Mesothelial cell of epicardium (in vitro differentiated cells): ENCODE data around the gene TEX13D. TPM values are rescaled to one million over a fixed set of nuclear protein-coding genes. Genes with fewer than 3 reads are reported as not detected.
"Not testable (repeated sequence)": the region's sequence is repeated elsewhere in the genome, so short reads cannot be mapped to it uniquely, and the experiment has no call there.

ENCODE experiments used
- DNase-seq, 2 experiments: peaks; one replicate each; pipeline ENCODE4 v3.0.0; 2021; ENCODE audit warnings: low spot score in 2 of 2; ENCODE audit not compliant: unreplicated experiment in 2 of 2
- H3K27ac Mint-ChIP-seq: 2 replicates; pipeline ENCODE4 v1.8.0; 2021; ENCODE audit warnings: mixed read lengths
- H3K27me3 Mint-ChIP-seq: 2 replicates; pipeline ENCODE4 v1.8.0; 2021; ENCODE audit warnings: low read depth, mixed read lengths
- H3K36me3 Mint-ChIP-seq: 2 replicates; pipeline ENCODE4 v1.8.0; 2021; ENCODE audit warnings: mixed read lengths
- H3K4me1 Mint-ChIP-seq: 2 replicates; pipeline ENCODE4 v1.8.0; 2021; ENCODE audit warnings: mixed read lengths
- H3K4me3 Mint-ChIP-seq: 2 replicates; pipeline ENCODE4 v1.8.0; 2021; ENCODE audit warnings: mild to moderate bottlenecking, moderate library complexity, mixed read lengths
- H3K9me3 Mint-ChIP-seq: 2 replicates; pipeline ENCODE4 v1.8.0; 2021; ENCODE audit warnings: mixed read lengths
- CTCF ChIP-seq: fragments of 200-600 bp; sonication (generic); IDR thresholded peaks from one replicate; pipeline ENCODE4 v1.5.0; 2021; ENCODE audit warnings: antibody characterized with exemption; ENCODE audit not compliant: unreplicated experiment
- total RNA-seq: library from RNA; stranded (reverse); gene quantifications from 3 replicates; pipeline ENCODE4 v1.2.1, GENCODE V29; 2021

Gene TEX13D
- total RNA-seq, result not detected in 3 replicates

GRCh38 chrX:124332481-124333424 lies at the start of gene TEX13D:
Gene TEX13D, plus strand, starts transcription at chrX:124332660. Its CDS starts 258 bp downstream, at chrX:124332918.
- no peak for TF ChIP-seq CTCF
- peaks cover 4% of the 10 kb centered on the region for H3K27me3 Mint-ChIP-seq
- H3K36me3 Mint-ChIP-seq, result no peaks in the 10 kb centered on the region
- no peak for DNase-seq
- no peak within 1 kb of the TSS for H3K27ac Mint-ChIP-seq
- H3K4me3 Mint-ChIP-seq, result no peak within 1 kb of the TSS
- H3K9me3 Mint-ChIP-seq, result peaks cover 6% of the 10 kb centered on the region
- no peaks in the 10 kb centered on the region for H3K4me1 Mint-ChIP-seq

DNA sequence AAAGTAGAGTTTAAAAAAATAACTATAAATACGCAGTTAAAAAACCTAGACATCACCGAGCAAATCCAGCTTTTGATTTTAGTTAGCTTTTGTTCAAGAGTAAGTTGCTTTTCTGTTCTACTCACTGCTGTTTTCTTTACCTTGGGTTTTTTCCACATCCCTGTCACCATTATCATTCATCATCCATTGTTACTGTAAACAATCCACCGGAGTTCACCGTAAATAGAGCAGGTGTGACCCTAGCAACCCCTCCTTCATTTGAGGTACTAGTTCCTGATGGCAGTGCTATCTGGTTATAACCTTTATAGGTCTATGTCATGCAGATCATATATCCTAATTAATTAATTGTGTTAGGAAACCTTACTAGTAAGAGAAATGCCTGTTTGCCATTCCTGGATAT lies 43.0 kb upstream of the TEX13D start:
- H3K4me3 Mint-ChIP-seq, result no peak overlapping the region
- no peaks in the 10 kb centered on the region for H3K9me3 Mint-ChIP-seq
- DNase-seq, result no peak
- H3K36me3 Mint-ChIP-seq, result no peaks in the 10 kb centered on the region
- no peaks in the 10 kb centered on the region for H3K4me1 Mint-ChIP-seq
- no peak overlapping the region for H3K27ac Mint-ChIP-seq
- no peak for TF ChIP-seq CTCF
- H3K27me3 Mint-ChIP-seq, result no peaks in the 10 kb centered on the region

GRCh38 chrX:124293810-124294209 lies 38.6 kb upstream of the TEX13D start:
- H3K4me3 Mint-ChIP-seq, result no peak overlapping the region
- H3K9me3 Mint-ChIP-seq, result peaks cover 14% of the 10 kb centered on the region
- DNase-seq, result no peak
- H3K27ac Mint-ChIP-seq, result no peak overlapping the region
- H3K4me1 Mint-ChIP-seq, result no peaks in the 10 kb centered on the region
- H3K27me3 Mint-ChIP-seq, result no peaks in the 10 kb centered on the region
- no peak for TF ChIP-seq CTCF
- H3K36me3 Mint-ChIP-seq, result no peaks in the 10 kb centered on the region

GRCh38 chrX:124299323-124299722 lies 33.1 kb upstream of the TEX13D start:
- DNase-seq, H3K36me3 Mint-ChIP-seq, H3K27me3 Mint-ChIP-seq, H3K27ac Mint-ChIP-seq, H3K4me1 Mint-ChIP-seq, H3K4me3 Mint-ChIP-seq: not testable (repeated sequence)
- H3K9me3 Mint-ChIP-seq, result peaks cover 28% of the 10 kb centered on the region

GRCh38 chrX:124300405-124300804 lies 32.1 kb upstream of the TEX13D start:
- Mint-ChIP-seq H3K4me1 (no peaks in the 10 kb centered on the region), H3K27ac (no peak overlapping the region), H3K27me3 (no peaks in the 10 kb centered on the region), H3K36me3 (no peaks in the 10 kb centered on the region), H3K4me3 (no peak overlapping the region), H3K9me3 (peaks cover 28% of the 10 kb centered on the region)
- no peak for TF ChIP-seq CTCF
- DNase-seq, result no peak

- no peak overlapping the region for H3K27ac Mint-ChIP-seq
- no peaks in the 10 kb centered on the region for H3K27me3 Mint-ChIP-seq
- peaks cover 7% of the 10 kb centered on the region for H3K9me3 Mint-ChIP-seq
- no peaks in the 10 kb centered on the region for H3K4me1 Mint-ChIP-seq
- no peak overlapping the region for H3K4me3 Mint-ChIP-seq
- TF ChIP-seq CTCF, result no peak
- DNase-seq, result no peak
- H3K36me3 Mint-ChIP-seq, result no peaks in the 10 kb centered on the region
Measured at GRCh38 chrX:124307253-124307907, 25.1 kb upstream of the TEX13D start.
